ENCODE data around the gene CTNNA1. TPM values are rescaled to one million over a fixed set of nuclear protein-coding genes. Genes with fewer than 3 reads are reported as not detected.

Gene CTNNA1
- total and polyA plus RNA-seq, 9 of the 15 experiments (the other 6 are each of a cell fraction or from before 2014, with no cell fraction given): 29.6 to 117 (median 89.1) TPM

DNA sequence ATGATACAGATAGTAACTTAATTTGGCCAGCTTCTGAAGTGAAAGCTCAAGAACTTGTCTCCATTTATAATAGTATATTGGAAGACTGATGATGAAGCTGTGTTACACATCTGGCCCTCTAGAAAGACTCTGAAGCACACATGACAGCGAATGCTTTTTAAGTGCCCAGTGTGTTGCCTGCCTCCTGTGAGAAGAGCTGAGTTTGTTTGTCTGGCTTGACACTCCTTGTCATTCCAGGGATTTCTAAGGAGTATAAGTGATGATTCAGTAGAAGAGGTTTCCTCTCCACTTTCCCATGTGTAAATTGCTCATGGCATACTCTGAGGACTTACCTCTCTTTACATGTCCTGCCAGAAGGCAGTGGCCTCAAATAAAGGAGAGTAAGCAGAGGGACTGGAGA lies 152.3 kb downstream of the CTNNA1 start:
- Histone ChIP-seq H3K36me3 (ENCODE audit: control insufficient read depth, insufficient read depth, low read length) (peaks cover 16% of the 10 kb centered on the region; the same call in 2 of the 3 replicates), H3K4me3 (no peak overlapping the region), H3K9me3 (replicated peaks; ENCODE audit: control insufficient read depth, insufficient read depth, low read depth, low read length) (no peaks in the 10 kb centered on the region), H3K9ac (ENCODE audit: insufficient read depth in 1 of 2, low read depth in 2 of 2, low read length in 2 of 2) (no peak overlapping the region), H4K20me1 (replicated peaks; ENCODE audit: control insufficient read depth, insufficient read depth, low read length) (no peaks in the 10 kb centered on the region), H3K27me3 (ENCODE audit: control insufficient read depth in 2 of 2, insufficient read depth in 2 of 2, low read length in 2 of 2) (no peaks in the 10 kb centered on the region), H3K9me1 (ENCODE audit: control insufficient read depth, insufficient read depth, low read length) (no peaks in the 10 kb centered on the region), H2AFZ (ENCODE audit: low read depth, low read length) (no peak overlapping the region), H3K79me2 (ENCODE audit: control insufficient read depth, insufficient read depth, low read length) (no peaks in the 10 kb centered on the region), H3K4me2 (ENCODE audit: insufficient read depth, low read length) (no peak overlapping the region), H3K27ac (ENCODE audit: extremely low read depth, low read depth, low read length) (no peak overlapping the region), H3K4me1 (replicated peaks in 1 of 2; ENCODE audit: control insufficient read depth in 2 of 2, insufficient read depth in 2 of 2, low read length in 2 of 2) (peaks cover 0 to 2% of the 10 kb centered on the region in 2 experiments; a peak in 2 of 5 replicates)
- in situ Hi-C loops (cut with MboI) (no loop called here), intact Hi-C loops (cut with micrococcal nuclease) (no loop called here)
- ChIA-PET POLR2A (no interaction called here), CTCF (ENCODE audit: low intra/inter-chr PET ratio) (no interaction called here)
- no TSS peak for BruUV-seq (replicated peaks)
- WGBS (ENCODE audit: insufficient coverage, low coverage, missing lambda C conversion rate): 100% methylated on average over 1 of the region's 1 CpG
- DNase-seq (ENCODE audit: extremely low read depth in 1 of 4, low spot score in 3 of 4): no peak
- FAIRE-seq: no peak
- ATAC-seq: no peak
- TF ChIP-seq CLOCK (CRISPR knock-in tag; IDR thresholded peaks at IDR 0.05; ENCODE audit: borderline replicate concordance) (no peak), MEF2D (tag; conservative IDR thresholded peaks at IDR 0.05; ENCODE audit: low read depth) (no peak), GMEB1 (CRISPR knock-in tag; IDR thresholded peaks at IDR 0.05) (no peak), BMI1 (IDR thresholded peaks at IDR 0.05; ENCODE audit: low read length) (no peak), ELF2 (CRISPR knock-in tag; IDR thresholded peaks at IDR 0.05) (no peak)
- TF ChIP-seq, protein P1, sequence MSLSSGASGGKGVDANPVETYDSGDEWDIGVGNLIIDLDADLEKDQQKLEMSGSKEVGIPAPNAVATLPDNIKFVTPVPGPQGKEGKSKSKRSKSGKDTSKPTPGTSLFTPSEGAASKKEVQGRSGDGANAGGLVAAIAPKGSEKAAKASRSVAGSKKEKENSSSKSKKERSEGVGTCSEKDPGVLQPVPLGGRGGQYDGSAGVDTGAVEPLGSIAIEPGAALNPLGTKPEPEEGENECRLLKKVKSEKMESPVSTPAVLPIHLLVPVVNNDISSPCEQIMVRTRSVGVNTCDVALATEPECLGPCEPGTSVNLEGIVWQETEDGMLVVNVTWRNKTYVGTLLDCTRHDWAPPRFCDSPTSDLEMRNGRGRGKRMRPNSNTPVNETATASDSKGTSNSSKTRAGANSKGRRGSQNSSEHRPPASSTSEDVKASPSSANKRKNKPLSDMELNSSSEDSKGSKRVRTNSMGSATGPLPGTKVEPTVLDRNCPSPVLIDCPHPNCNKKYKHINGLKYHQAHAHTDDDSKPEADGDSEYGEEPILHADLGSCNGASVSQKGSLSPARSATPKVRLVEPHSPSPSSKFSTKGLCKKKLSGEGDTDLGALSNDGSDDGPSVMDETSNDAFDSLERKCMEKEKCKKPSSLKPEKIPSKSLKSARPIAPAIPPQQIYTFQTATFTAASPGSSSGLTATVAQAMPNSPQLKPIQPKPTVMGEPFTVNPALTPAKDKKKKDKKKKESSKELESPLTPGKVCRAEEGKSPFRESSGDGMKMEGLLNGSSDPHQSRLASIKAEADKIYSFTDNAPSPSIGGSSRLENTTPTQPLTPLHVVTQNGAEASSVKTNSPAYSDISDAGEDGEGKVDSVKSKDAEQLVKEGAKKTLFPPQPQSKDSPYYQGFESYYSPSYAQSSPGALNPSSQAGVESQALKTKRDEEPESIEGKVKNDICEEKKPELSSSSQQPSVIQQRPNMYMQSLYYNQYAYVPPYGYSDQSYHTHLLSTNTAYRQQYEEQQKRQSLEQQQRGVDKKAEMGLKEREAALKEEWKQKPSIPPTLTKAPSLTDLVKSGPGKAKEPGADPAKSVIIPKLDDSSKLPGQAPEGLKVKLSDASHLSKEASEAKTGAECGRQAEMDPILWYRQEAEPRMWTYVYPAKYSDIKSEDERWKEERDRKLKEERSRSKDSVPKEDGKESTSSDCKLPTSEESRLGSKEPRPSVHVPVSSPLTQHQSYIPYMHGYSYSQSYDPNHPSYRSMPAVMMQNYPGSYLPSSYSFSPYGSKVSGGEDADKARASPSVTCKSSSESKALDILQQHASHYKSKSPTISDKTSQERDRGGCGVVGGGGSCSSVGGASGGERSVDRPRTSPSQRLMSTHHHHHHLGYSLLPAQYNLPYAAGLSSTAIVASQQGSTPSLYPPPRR (CRISPR knock-in tag; IDR thresholded peaks at IDR 0.05; ENCODE audit: borderline replicate concordance): no peak
- TF ChIP-seq, protein P2, sequence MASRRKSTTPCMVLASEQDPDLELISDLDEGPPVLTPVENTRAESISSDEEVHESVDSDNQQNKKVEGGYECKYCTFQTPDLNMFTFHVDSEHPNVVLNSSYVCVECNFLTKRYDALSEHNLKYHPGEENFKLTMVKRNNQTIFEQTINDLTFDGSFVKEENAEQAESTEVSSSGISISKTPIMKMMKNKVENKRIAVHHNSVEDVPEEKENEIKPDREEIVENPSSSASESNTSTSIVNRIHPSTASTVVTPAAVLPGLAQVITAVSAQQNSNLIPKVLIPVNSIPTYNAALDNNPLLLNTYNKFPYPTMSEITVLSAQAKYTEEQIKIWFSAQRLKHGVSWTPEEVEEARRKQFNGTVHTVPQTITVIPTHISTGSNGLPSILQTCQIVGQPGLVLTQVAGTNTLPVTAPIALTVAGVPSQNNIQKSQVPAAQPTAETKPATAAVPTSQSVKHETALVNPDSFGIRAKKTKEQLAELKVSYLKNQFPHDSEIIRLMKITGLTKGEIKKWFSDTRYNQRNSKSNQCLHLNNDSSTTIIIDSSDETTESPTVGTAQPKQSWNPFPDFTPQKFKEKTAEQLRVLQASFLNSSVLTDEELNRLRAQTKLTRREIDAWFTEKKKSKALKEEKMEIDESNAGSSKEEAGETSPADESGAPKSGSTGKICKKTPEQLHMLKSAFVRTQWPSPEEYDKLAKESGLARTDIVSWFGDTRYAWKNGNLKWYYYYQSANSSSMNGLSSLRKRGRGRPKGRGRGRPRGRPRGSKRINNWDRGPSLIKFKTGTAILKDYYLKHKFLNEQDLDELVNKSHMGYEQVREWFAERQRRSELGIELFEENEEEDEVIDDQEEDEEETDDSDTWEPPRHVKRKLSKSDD (conservative IDR thresholded peaks at IDR 0.05; ENCODE audit: low read length): no peak
- TF ChIP-seq, protein P3, sequence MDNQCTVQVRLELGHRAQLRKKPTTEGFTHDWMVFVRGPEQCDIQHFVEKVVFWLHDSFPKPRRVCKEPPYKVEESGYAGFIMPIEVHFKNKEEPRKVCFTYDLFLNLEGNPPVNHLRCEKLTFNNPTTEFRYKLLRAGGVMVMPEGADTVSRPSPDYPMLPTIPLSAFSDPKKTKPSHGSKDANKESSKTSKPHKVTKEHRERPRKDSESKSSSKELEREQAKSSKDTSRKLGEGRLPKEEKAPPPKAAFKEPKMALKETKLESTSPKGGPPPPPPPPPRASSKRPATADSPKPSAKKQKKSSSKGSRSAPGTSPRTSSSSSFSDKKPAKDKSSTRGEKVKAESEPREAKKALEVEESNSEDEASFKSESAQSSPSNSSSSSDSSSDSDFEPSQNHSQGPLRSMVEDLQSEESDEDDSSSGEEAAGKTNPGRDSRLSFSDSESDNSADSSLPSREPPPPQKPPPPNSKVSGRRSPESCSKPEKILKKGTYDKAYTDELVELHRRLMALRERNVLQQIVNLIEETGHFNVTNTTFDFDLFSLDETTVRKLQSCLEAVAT (IDR thresholded peaks at IDR 0.05): no peak

Data from K562 (cell line).